ENCODE results near the gene PSEN1. TPM values are rescaled to one million over a fixed set of nuclear protein-coding genes. Genes with fewer than 3 reads are reported as not detected.

Gene PSEN1
- total RNA-seq, 1 experiment from 2014 or later, result 39.3 TPM

DNA sequence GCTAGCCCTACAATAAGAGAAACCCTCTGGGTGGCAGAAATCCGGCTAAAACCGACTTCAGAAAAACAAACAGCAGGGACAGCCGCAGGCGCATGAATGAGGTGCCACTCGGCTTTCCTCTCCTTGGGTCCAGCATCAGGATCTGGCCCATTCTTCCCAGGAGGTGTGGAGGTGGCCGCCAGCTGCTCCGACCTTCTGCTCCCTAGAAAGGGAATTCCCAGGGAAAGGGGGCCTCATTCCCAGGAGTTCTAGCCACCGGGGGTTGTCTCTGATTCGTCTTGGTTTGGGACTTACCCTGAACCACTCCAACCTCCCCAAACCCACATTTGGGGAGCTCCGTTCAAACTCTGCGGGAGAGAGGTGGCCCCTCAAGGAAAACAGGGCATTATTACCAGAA, 114.0 kb downstream of the PSEN1 start:
- in situ Hi-C loops (cut with HindIII; ENCODE audit: low pct_unique_long_range_greater_than_20kb, low sequenced_read_pairs), result no loop called here
- POLR2A ChIA-PET, result no interaction called here
- peaks cover 5% of the 10 kb centered on the region; the same call in 1 of the 2 replicates for H3K4me1 ChIP-seq (ENCODE audit: control insufficient read depth, insufficient read depth, low read length)
- H3K27ac ChIP-seq (ENCODE audit: low read length), result no peak overlapping the region
- TF ChIP-seq TCF7L2 (IDR thresholded peaks at IDR 0.05; ENCODE audit: low read depth, low read length) (no peak), CTCF (IDR thresholded peaks at IDR 0.05) (no peak)
- no peak overlapping the region for H3K4me3 ChIP-seq (ENCODE audit: low read depth in 2 of 2, low read length in 2 of 2)
- DNase-seq (ENCODE audit: low read depth, low spot score), result no peak
- intact Hi-C loops (cut with micrococcal nuclease; ENCODE audit: unreplicated experiment), result no loop called here
- no TSS peak for BruUV-seq (replicated peaks)
- CTCF ChIA-PET, result no interaction called here
- H3K36me3 ChIP-seq (ENCODE audit: control insufficient read depth, insufficient read depth, low read length), result no peaks in the 10 kb centered on the region
- H3K27me3 ChIP-seq (ENCODE audit: control insufficient read depth, insufficient read depth, low read length), result no peaks in the 10 kb centered on the region
- no peaks in the 10 kb centered on the region for H3K9me3 ChIP-seq (ENCODE audit: control insufficient read depth, insufficient read depth, low read depth, low read length)
- ATAC-seq, result no peak

GRCh38 chr14:73250781-73251500, 114.6 kb downstream of the PSEN1 start:
- DNase-seq (ENCODE audit: low read depth, low spot score) (no peak), ATAC-seq (no peak)
- Histone ChIP-seq H3K4me3 (ENCODE audit: low read depth in 2 of 2, low read length in 2 of 2) (no peak overlapping the region), H3K36me3 (ENCODE audit: control insufficient read depth, insufficient read depth, low read length) (no peaks in the 10 kb centered on the region), H3K27ac (ENCODE audit: low read length) (no peak overlapping the region), H3K27me3 (ENCODE audit: control insufficient read depth, insufficient read depth, low read length) (no peaks in the 10 kb centered on the region), H3K9me3 (ENCODE audit: control insufficient read depth, insufficient read depth, low read depth, low read length) (no peaks in the 10 kb centered on the region), H3K4me1 (ENCODE audit: control insufficient read depth, insufficient read depth, low read length) (peaks cover 5% of the 10 kb centered on the region; the same call in 1 of the 2 replicates)
- CTCF ChIA-PET, result no interaction called here
- TF ChIP-seq SIN3A (IDR thresholded peaks at IDR 0.05; ENCODE audit: borderline replicate concordance, insufficient read depth, low read depth, low read length), result no peak
- no peak for TF ChIP-seq CTCF (IDR thresholded peaks at IDR 0.05)
- TF ChIP-seq POLR2AphosphoS5 (IDR thresholded peaks at IDR 0.05; ENCODE audit: low read depth, low read length), result no peak
- no peak for TF ChIP-seq REST (IDR thresholded peaks at IDR 0.05; ENCODE audit: insufficient read depth in 1 of 2, low read depth in 2 of 2, low read length in 1 of 2)
- no peak for TF ChIP-seq TCF7L2 (IDR thresholded peaks at IDR 0.05; ENCODE audit: low read depth, low read length)
- no TSS peak for BruUV-seq (replicated peaks)
- in situ Hi-C loops (cut with HindIII; ENCODE audit: low pct_unique_long_range_greater_than_20kb, low sequenced_read_pairs) (no loop called here), intact Hi-C loops (cut with micrococcal nuclease; ENCODE audit: unreplicated experiment) (no loop called here)
- POLR2A ChIA-PET, result no interaction called here

Data from Panc1 (cell line).